Endothelial cell of umbilical vein (primary cell): ENCODE measurements around the gene UBA52. TPM values are rescaled to one million over a fixed set of nuclear protein-coding genes. Genes with fewer than 3 reads are reported as not detected.

Source experiments
- BruUV-seq: library from RNA; stranded (reverse); fragments of 400-500 nt; replicated peaks from 2 replicates; lab custom pipeline; 2021; lab: Mats Ljungman, UMichigan
- CTCF ChIA-PET: fragments of 300-600, 350-600 bp; sonication (Branson Sonifier 250); formaldehyde crosslinking; loops from one replicate; lab custom pipeline; 2021; ENCODE audit warnings: antibody characterized with exemption, inconsistent platforms; lab: Charles Lee
- POLR2A ChIA-PET: fragments of 300-600, 350-600 bp; sonication (Branson Sonifier 250); formaldehyde crosslinking; loops from one replicate; lab custom pipeline; 2021; ENCODE audit warnings: antibody characterized with exemption, inconsistent platforms; lab: Charles Lee
- DNase-seq: peaks from one replicate; pipeline ENCODE4 v3.0.0-alpha.2; 2011; ENCODE audit warnings: low read depth, low spot score
- FAIRE-seq: peaks from 2 replicates; lab custom pipeline; 2011; peaks lifted over from hg19 to GRCh38; lab: Jason Lieb, UNC
- H2AFZ ChIP-seq: 2 replicates; pipeline ENCODE4 v1.6.0; 2012; ENCODE audit warnings: low read depth, low read length, control low read depth, inconsistent platforms
- H3K27ac ChIP-seq: 2 replicates; pipeline ENCODE4 v1.5.1; 2011; ENCODE audit warnings: low read depth, mild to moderate bottlenecking, control low read depth, low read length, moderate library complexity; ENCODE audit not compliant: insufficient read depth
- H3K27me3 ChIP-seq, 2 experiments: 2 replicates each; pipeline versions ENCODE4 v1.6.0 to v1.6.1; 2011; ENCODE audit warnings: low read length in 2 of 2, mixed read lengths in 1 of 2; ENCODE audit not compliant: control insufficient read depth in 2 of 2, insufficient read depth in 2 of 2
- H3K36me3 ChIP-seq, 2 experiments: 2 replicates in 1 of 2; 3 replicates in 1 of 2; pipeline ENCODE4 v1.5.1; 2011; ENCODE audit warnings: low read length in 2 of 2, mild to moderate bottlenecking in 1 of 2, moderate library complexity in 1 of 2; ENCODE audit not compliant: control insufficient read depth in 2 of 2, insufficient read depth in 2 of 2; ENCODE audit errors: extremely low read depth in 1 of 2
- H3K4me1 ChIP-seq: 3 replicates; pipeline ENCODE4 v1.5.1; 2011; ENCODE audit warnings: mild to moderate bottlenecking, low read length; ENCODE audit not compliant: control insufficient read depth, insufficient read depth; ENCODE audit errors: extremely low read depth
- H3K4me2 ChIP-seq: 2 replicates; pipeline ENCODE4 v1.6.1; 2011; ENCODE audit warnings: low read length, control low read depth, mixed read lengths; ENCODE audit not compliant: insufficient read depth
- H3K4me3 ChIP-seq, 3 experiments: fragments of 200-600 bp in 1 of 3; sonication (generic), shearing (Covaris generic) in 1 of 3; replicated peaks in 1 of 3; 2 replicates each; pipeline ENCODE4 v1.5.1; 2011 to 2016; ENCODE audit warnings: control low read depth in 3 of 3, low read length in 3 of 3, mild to moderate bottlenecking in 2 of 3, inconsistent platforms in 1 of 3, low read depth in 1 of 3, moderate library complexity in 1 of 3; ENCODE audit not compliant: insufficient read depth in 1 of 3
- H3K79me2 ChIP-seq: 2 replicates; pipeline ENCODE4 v1.6.0; 2012; ENCODE audit warnings: low read length, inconsistent platforms; ENCODE audit not compliant: control insufficient read depth, insufficient read depth
- H3K9ac ChIP-seq: replicated peaks from 2 replicates; pipeline ENCODE3; 2011; ENCODE audit warnings: low read length, control low read depth; ENCODE audit not compliant: insufficient read depth; ENCODE audit errors: extremely low read depth
- H3K9me1 ChIP-seq: replicated peaks from 3 replicates; pipeline ENCODE4 v1.6.0; 2011; ENCODE audit warnings: mild to moderate bottlenecking, low read length; ENCODE audit not compliant: control insufficient read depth, insufficient read depth; ENCODE audit errors: extremely low read depth
- H3K9me3 ChIP-seq: replicated peaks from 2 replicates; pipeline ENCODE4 v1.5.1; 2012; ENCODE audit warnings: low read length, inconsistent platforms; ENCODE audit not compliant: control insufficient read depth, insufficient read depth
- H4K20me1 ChIP-seq: replicated peaks from 2 replicates; pipeline ENCODE3; 2011; ENCODE audit warnings: mild to moderate bottlenecking, low read length; ENCODE audit not compliant: control insufficient read depth, insufficient read depth; ENCODE audit errors: extremely low read depth
- EZH2 ChIP-seq: IDR thresholded peaks from 2 replicates; pipeline ENCODE4 v1.6.1; 2012; ENCODE audit warnings: borderline replicate concordance, low read depth, mild to moderate bottlenecking, moderate library complexity, low read length, inconsistent platforms; ENCODE audit not compliant: severe bottlenecking
- FOS ChIP-seq: IDR thresholded peaks from 2 replicates; pipeline ENCODE4 v1.6.1; 2011; ENCODE audit warnings: mild to moderate bottlenecking, low read length, moderate library complexity, borderline replicate concordance; ENCODE audit not compliant: insufficient read depth
- GATA2 ChIP-seq: IDR thresholded peaks from 2 replicates; pipeline ENCODE4 v1.7.0; 2011; ENCODE audit warnings: low read depth, mild to moderate bottlenecking, moderate library complexity, mixed read lengths, low read length; ENCODE audit not compliant: insufficient read length, insufficient read depth
- JUN ChIP-seq: IDR thresholded peaks from 2 replicates; pipeline ENCODE4 v1.6.1; 2011; ENCODE audit warnings: borderline replicate concordance, low read depth; ENCODE audit not compliant: insufficient read length, insufficient read depth
- MAX ChIP-seq: IDR thresholded peaks from 2 replicates; pipeline ENCODE4 v1.6.1; 2011; ENCODE audit not compliant: insufficient read depth, insufficient read length
- MYC ChIP-seq: IDR thresholded peaks from one replicate; pipeline ENCODE4 v1.6.1; 2011; ENCODE audit warnings: mild to moderate bottlenecking, low read depth, low read length
- POLR2A ChIP-seq: IDR thresholded peaks from 2 replicates; pipeline ENCODE4 v1.6.1; 2012; ENCODE audit warnings: low read depth, mild to moderate bottlenecking, control low read depth, low read length
- POLR2AphosphoS5 ChIP-seq: IDR thresholded peaks from 2 replicates; pipeline ENCODE4 v1.6.1; 2012; ENCODE audit warnings: low read depth, mild to moderate bottlenecking, control low read depth, low read length, moderate library complexity; ENCODE audit not compliant: insufficient read depth
- dilution Hi-C: fragments of 300-500 bp; cut with MboI; formaldehyde crosslinking; loops from one replicate; pipeline ENCODE4 v1.15.0; 2019; ENCODE audit warnings: low sequenced_read_pairs; ENCODE audit not compliant: extremely low pct_ligation_motif_present
- intact Hi-C: fragments of 100-400 bp; cut with micrococcal nuclease; formaldehyde crosslinking; loops from one replicate; pipeline ENCODE4 v1.10.0; 2022
- polyA plus RNA-seq, 4 experiments: library from polyadenylated mRNA; depleted of rRNA in 3 of 4; stranded (reverse) in 3 of 4; unstranded in 1 of 4; fragments of >200 nt; gene quantifications; 2 replicates each; pipeline versions ENCODE4 v1.2.1 to v1.2.3, GENCODE V29; 2011 to 2012; ENCODE audit warnings: missing spikeins in 1 of 4
- total RNA-seq: library from RNA; stranded (reverse); gene quantifications from 2 replicates; pipeline ENCODE4 v1.2.3, GENCODE V29; 2021
- TF ChIP-seq, protein P1 (sequence below), 2 donors: IDR thresholded peaks; 1 replicate in 1 of 2; 2 replicates in 1 of 2; pipeline ENCODE4 v1.5.1; 2011; ENCODE audit warnings: low read length in 2 of 2, mild to moderate bottlenecking in 2 of 2, moderate library complexity in 2 of 2, control low read depth in 1 of 2, inconsistent platforms in 1 of 2, low read depth in 1 of 2; ENCODE audit not compliant: insufficient read depth in 1 of 2; ENCODE audit errors: extremely low read depth in 1 of 2

The UBA52 gene
- total and polyA plus RNA-seq, 2 donors (not counting 3 experiments of a cell fraction or from before 2014, with no cell fraction given) = 1,221 to 3,506 TPM

GRCh38 chr19:18594096-18594823, 22.6 kb downstream of the UBA52 start:
- CTCF ChIA-PET = interaction anchor here (0.6 to 4.4 kb wide), 41 partner anchors 9 to 393 kb away, joined by 3 to 65 read pairs (median 4); partner anchors contain the start of genes COMP, DDX49, UBA52 and UPF1
- TF ChIP-seq MAX = peak; percentile 17
- TF ChIP-seq, protein P1, sequence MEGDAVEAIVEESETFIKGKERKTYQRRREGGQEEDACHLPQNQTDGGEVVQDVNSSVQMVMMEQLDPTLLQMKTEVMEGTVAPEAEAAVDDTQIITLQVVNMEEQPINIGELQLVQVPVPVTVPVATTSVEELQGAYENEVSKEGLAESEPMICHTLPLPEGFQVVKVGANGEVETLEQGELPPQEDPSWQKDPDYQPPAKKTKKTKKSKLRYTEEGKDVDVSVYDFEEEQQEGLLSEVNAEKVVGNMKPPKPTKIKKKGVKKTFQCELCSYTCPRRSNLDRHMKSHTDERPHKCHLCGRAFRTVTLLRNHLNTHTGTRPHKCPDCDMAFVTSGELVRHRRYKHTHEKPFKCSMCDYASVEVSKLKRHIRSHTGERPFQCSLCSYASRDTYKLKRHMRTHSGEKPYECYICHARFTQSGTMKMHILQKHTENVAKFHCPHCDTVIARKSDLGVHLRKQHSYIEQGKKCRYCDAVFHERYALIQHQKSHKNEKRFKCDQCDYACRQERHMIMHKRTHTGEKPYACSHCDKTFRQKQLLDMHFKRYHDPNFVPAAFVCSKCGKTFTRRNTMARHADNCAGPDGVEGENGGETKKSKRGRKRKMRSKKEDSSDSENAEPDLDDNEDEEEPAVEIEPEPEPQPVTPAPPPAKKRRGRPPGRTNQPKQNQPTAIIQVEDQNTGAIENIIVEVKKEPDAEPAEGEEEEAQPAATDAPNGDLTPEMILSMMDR (IDR thresholded peaks at IDR 0.05; ENCODE audit: extremely low read depth in 1 of 2, insufficient read depth in 1 of 2, low read depth in 1 of 2, low read length in 2 of 2) = peak; percentile 71 to 90
- no peak for TF ChIP-seq EZH2
- TF ChIP-seq GATA2 = no peak
- no peak for TF ChIP-seq JUN
- peak; percentile 65 for TF ChIP-seq POLR2AphosphoS5
- no peak for TF ChIP-seq MYC
- no peak for TF ChIP-seq POLR2A
- no peak for TF ChIP-seq FOS
- peaks cover 0 to 2% of the 10 kb centered on the region in 2 experiments for H3K36me3 ChIP-seq
- H3K9ac ChIP-seq = no peak overlapping the region
- DNase-seq = peak; percentile 80
- no peak overlapping the region for H3K27ac ChIP-seq
- BruUV-seq = no TSS peak
- peak overlapping the region; percentile 55 for H2AFZ ChIP-seq
- H3K27me3 ChIP-seq = no peaks in the 10 kb centered on the region
- dilution Hi-C loops (no loop called here), intact Hi-C loops (loop anchor here (1.0 kb wide), 4 partner anchors 81 to 325 kb away; partner anchors contain the start of genes COPE and DDX49)
- H3K9me3 ChIP-seq = no peaks in the 10 kb centered on the region
- H3K79me2 ChIP-seq = no peaks in the 10 kb centered on the region
- H4K20me1 ChIP-seq = no peaks in the 10 kb centered on the region
- H3K4me2 ChIP-seq = peak overlapping the region; percentile 41
- no peaks in the 10 kb centered on the region for H3K9me1 ChIP-seq
- POLR2A ChIA-PET = interaction anchor here (0.9 kb wide), 1 partner anchor 74 kb away, joined by 5 read pairs; no protein-coding TSS in a partner anchor
- peaks cover 12% of the 10 kb centered on the region for H3K4me1 ChIP-seq
- FAIRE-seq = peak; percentile 76
- H3K4me3 ChIP-seq = peak overlapping the region in 2 of 3 experiments; percentile 14 to 25
